Esophagus muscularis mucosa (tissue), 4 donors: ENCODE results near the gene PAEP. TPM values are rescaled to one million over a fixed set of nuclear protein-coding genes. Genes with fewer than 3 reads are reported as not detected.

ENCODE experiments used
- DNase-seq: peaks from one replicate; pipeline ENCODE4 v3.0.0-alpha.2; 2017; ENCODE audit errors: extremely low spot score
- H3K27ac ChIP-seq, 4 donors: fragments of 200-600 bp; sonication (generic); replicated peaks in 1 of 4; 1 replicate in 3 of 4; 2 replicates in 1 of 4; pipeline ENCODE4 v1.5.1; 2016 to 2019; ENCODE audit warnings: mild to moderate bottlenecking in 1 of 4
- H3K27me3 ChIP-seq, 4 donors: fragments of 200-600 bp; sonication (generic); one replicate each; pipeline versions ENCODE4 v1.5.1 to v1.6.0; 2016 to 2019
- H3K36me3 ChIP-seq, 4 donors: fragments of 200-600 bp; sonication (generic); one replicate each; pipeline ENCODE4 v1.5.1; 2016 to 2019
- H3K4me1 ChIP-seq, 4 donors: fragments of 200-600 bp; sonication (generic); one replicate each; pipeline ENCODE4 v1.5.1; 2016 to 2019
- H3K4me3 ChIP-seq, 4 donors: fragments of 200-600 bp; sonication (generic); 1 replicate in 2 of 4; 2 replicates in 2 of 4; pipeline ENCODE4 v1.5.1; 2016 to 2019; ENCODE audit warnings: mild to moderate bottlenecking in 4 of 4, moderate library complexity in 1 of 4
- H3K9me3 ChIP-seq, 4 donors: fragments of 200-600 bp; sonication (generic); 1 replicate in 3 of 4; 2 replicates in 1 of 4; pipeline ENCODE4 v1.5.1; 2016 to 2019
- EP300 ChIP-seq: sonication (generic); formaldehyde crosslinking; IDR thresholded peaks from one replicate; pipeline ENCODE4 v1.6.1; 2017; ENCODE audit warnings: antibody characterized with exemption
- POLR2A ChIP-seq: fragments of 450-650 bp; IDR thresholded peaks from one replicate; pipeline ENCODE4 v1.6.1; 2017; ENCODE audit warnings: antibody characterized with exemption, moderate library complexity, mild to moderate bottlenecking, low read depth
- POLR2AphosphoS5 ChIP-seq, 2 donors: sonication (generic); formaldehyde crosslinking; IDR thresholded peaks; one replicate each; pipeline ENCODE4 v1.6.1; 2017; ENCODE audit warnings: antibody characterized with exemption in 2 of 2
- WGBS: methylation state at CpG from one replicate; pipeline ENCODE4 v1.1.5; 2018; 5-methylcytosine and 5-hydroxymethylcytosine counted together
- intact Hi-C: fragments of 100-400 bp; cut with DNase I; formaldehyde crosslinking; loops from one replicate; pipeline ENCODE4 v1.15.1; 2023
- total RNA-seq, 4 donors: library from RNA; depleted of rRNA; stranded (reverse); fragments of >200 nt; gene quantifications; one replicate each; pipeline versions ENCODE4 v1.1.0 to v1.2.1, GENCODE V29; 2016
- TF ChIP-seq, protein P1 (sequence below), 3 experiments: fragments of 200-600 bp in 2 of 3; fragments of 450-650 bp in 1 of 3; sonication (generic) in 2 of 3; IDR thresholded peaks; one replicate each; pipeline ENCODE4 v1.5.1; 2017 to 2019; ENCODE audit warnings: antibody characterized with exemption in 3 of 3, mild to moderate bottlenecking in 2 of 3, moderate library complexity in 1 of 3

The PAEP gene
- total RNA-seq, 4 donors from 2014 or later, result not detected

DNA sequence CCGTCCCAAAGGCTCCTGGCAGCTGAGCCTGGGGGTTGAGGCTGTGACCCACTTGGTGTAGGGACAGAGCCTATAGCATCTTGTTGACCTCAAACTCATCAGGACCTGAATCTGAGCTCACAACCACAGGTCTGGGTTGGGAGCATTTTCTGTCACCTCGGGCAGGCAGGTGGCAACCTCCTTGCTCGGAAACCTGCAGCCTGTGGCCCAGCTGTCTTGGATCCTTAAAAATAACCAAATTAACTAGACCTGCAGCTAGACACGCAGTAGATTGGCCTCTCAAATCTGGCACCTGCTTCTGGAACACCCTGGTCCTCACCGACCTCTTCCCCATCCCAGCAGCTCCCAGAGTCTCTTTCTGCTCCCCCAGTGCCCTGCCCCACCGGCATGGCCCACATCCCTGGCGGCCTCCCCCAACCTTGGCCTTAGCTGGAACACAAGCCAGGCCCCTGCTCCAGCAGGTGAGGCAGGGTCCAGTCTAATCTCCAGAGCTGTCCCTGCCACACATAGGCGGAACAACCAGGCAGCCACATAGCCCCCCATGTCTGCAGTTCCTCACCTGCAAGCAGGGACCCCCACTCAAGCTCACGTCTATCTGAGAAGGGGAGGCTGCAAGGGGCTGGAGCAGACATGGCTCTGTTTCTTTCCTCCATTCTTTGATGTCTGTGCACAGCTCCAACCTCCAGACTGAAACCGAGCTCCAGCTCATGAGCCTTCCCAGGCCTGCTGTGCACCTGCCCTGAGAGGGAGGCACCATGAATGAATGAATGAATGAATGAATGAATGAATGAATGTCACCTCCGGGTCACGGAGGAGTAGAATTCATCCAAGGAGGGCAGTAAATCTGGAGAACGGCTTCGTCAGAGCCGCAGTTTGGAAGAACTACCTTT, 28.3 kb downstream of the PAEP start:
- TF ChIP-seq, protein P1, sequence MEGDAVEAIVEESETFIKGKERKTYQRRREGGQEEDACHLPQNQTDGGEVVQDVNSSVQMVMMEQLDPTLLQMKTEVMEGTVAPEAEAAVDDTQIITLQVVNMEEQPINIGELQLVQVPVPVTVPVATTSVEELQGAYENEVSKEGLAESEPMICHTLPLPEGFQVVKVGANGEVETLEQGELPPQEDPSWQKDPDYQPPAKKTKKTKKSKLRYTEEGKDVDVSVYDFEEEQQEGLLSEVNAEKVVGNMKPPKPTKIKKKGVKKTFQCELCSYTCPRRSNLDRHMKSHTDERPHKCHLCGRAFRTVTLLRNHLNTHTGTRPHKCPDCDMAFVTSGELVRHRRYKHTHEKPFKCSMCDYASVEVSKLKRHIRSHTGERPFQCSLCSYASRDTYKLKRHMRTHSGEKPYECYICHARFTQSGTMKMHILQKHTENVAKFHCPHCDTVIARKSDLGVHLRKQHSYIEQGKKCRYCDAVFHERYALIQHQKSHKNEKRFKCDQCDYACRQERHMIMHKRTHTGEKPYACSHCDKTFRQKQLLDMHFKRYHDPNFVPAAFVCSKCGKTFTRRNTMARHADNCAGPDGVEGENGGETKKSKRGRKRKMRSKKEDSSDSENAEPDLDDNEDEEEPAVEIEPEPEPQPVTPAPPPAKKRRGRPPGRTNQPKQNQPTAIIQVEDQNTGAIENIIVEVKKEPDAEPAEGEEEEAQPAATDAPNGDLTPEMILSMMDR (IDR thresholded peaks at IDR 0.05), result no peak
- TF ChIP-seq POLR2A, result no peak
- TF ChIP-seq EP300, result no peak
- no peak for TF ChIP-seq POLR2AphosphoS5 (IDR thresholded peaks at IDR 0.05)
- intact Hi-C loops, result no loop called here
- no peak for DNase-seq
- H3K27ac ChIP-seq, result no peak overlapping the region
- WGBS, result 75% methylated on average over 14 of the region's 15 CpGs
- no peak overlapping the region for H3K4me3 ChIP-seq
- peaks cover 0 to 10% (median 7%) of the 10 kb centered on the region in 4 donors for H3K9me3 ChIP-seq
- peaks cover 0 to 63% (median 3%) of the 10 kb centered on the region in 4 donors for H3K27me3 ChIP-seq
- H3K4me1 ChIP-seq, result no peaks in the 10 kb centered on the region
- no peaks in the 10 kb centered on the region for H3K36me3 ChIP-seq

DNA sequence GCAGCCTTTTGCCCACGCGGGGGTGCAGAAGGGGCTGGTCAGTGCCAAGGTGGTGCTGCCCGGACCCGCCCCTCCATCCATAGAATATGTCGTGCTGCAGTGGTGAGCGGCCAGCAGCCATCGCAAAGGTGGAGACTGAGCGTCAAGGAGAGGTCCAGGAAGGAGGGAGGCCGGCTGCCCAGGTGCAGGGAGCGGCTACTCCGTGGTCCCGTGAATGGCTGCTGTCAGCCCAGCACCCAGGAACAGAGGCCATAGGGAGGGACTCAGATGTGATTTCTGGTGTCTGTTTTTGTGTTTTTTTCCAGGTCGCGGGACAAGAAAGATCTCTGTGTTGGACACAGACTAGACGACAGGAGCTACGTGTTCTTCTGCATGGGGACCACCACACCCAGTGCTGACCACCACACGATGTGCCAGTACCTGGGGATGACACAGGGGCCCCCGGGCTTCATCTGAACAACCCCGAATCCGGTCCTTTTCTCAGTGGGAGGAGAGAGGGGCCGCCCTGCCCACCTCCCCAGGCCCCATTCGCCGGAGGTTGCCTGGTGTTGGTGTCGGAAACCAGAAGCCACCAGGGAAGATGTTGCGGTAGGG, 29.0 kb downstream of the PAEP start:
- H3K9me3 ChIP-seq, result peaks cover 0 to 14% (median 12%) of the 10 kb centered on the region in 4 donors
- no peak overlapping the region for H3K27ac ChIP-seq
- no peaks in the 10 kb centered on the region for H3K36me3 ChIP-seq
- DNase-seq, result no peak
- peaks cover 0 to 55% (median 3%) of the 10 kb centered on the region in 4 donors for H3K27me3 ChIP-seq
- 88% methylated on average over 13 of the region's 25 CpGs for WGBS
- no peak overlapping the region for H3K4me3 ChIP-seq
- intact Hi-C loops, result no loop called here
- no peaks in the 10 kb centered on the region for H3K4me1 ChIP-seq
- no peak for TF ChIP-seq POLR2AphosphoS5 (IDR thresholded peaks at IDR 0.05)
- TF ChIP-seq, protein P1 (IDR thresholded peaks at IDR 0.05), result no peak
- TF ChIP-seq EP300, result no peak
- no peak for TF ChIP-seq POLR2A

DNA sequence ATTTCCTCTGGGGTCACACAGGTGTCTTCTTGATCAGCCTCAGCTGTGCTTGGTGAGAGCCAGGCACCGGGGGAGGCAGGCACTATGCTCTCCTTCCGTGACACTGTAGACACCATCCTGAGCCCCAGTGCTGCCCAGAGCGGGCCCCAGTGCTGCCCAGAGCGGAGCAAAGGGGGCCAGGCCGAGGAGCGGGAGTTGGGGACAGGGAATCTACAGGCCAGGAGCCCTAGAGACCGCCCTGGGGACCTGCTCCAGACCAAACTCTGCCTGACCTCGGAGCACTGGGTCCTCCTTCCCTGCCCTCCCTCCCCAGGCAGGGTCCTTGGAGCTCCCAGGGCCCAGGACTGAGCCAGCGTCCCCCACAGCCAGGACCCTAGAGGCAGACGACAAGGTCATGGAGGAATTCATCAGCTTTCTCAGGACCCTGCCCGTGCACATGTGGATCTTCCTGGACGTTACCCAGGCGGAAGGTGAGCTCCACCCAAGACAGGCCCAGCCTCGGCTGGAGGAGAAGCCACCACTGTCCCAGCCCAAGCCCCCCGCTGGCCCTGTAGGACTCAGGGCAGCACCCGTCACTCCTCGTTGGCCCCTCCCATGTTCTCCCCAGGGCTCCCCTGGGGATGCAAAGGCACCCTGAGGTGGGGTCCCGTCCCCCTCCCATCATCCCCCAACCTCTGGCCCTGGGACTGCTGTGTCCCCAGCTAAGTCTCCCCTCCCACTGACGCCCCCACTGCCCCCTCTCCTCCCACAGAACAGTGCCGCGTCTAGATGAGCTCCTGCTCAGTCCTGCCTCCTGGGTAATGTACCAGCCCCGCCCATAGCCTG, 30.2 kb downstream of the PAEP start:
- H3K36me3 ChIP-seq, result no peaks in the 10 kb centered on the region
- H3K4me3 ChIP-seq, result no peak overlapping the region
- H3K9me3 ChIP-seq, result peaks cover 0 to 20% (median 12%) of the 10 kb centered on the region in 4 donors
- H3K27me3 ChIP-seq, result peaks cover 0 to 54% (median 3%) of the 10 kb centered on the region in 4 donors
- TF ChIP-seq POLR2A, result no peak
- no peak for TF ChIP-seq POLR2AphosphoS5 (IDR thresholded peaks at IDR 0.05)
- H3K27ac ChIP-seq, result no peak overlapping the region
- H3K4me1 ChIP-seq, result no peaks in the 10 kb centered on the region
- no peak for DNase-seq
- 73% methylated on average over 20 of the region's 22 CpGs for whole genome bisulfite sequencing
- intact Hi-C loops, result no loop called here

DNA sequence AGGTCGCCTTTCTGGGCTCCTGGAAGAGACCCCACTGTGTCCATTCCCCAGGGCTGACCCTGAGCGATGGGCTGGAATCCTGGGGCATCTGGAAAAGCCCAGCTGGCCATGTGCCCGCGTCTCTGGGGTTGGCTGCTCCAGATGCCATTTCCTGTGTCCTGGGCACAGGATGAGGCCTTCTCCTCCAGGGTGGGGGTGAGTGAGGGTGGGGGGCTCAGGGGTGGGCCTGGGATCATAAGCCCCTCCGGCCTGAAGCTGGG, 30.7 kb downstream of the PAEP start:
- WGBS, result 33% methylated on average over 2 of the region's 5 CpGs
- H3K36me3 ChIP-seq, result no peaks in the 10 kb centered on the region
- no peak for DNase-seq
- H3K9me3 ChIP-seq, result peaks cover 0 to 20% (median 12%) of the 10 kb centered on the region in 4 donors
- H3K4me1 ChIP-seq, result no peaks in the 10 kb centered on the region
- TF ChIP-seq POLR2AphosphoS5 (IDR thresholded peaks at IDR 0.05) (no peak), EP300 (no peak), POLR2A (no peak)
- TF ChIP-seq, protein P1 (IDR thresholded peaks at IDR 0.05), result no peak
- intact Hi-C loops, result no loop called here
- no peak overlapping the region for H3K4me3 ChIP-seq
- H3K27ac ChIP-seq, result no peak overlapping the region
- peaks cover 0 to 59% (median 3%) of the 10 kb centered on the region in 4 donors for H3K27me3 ChIP-seq

DNA sequence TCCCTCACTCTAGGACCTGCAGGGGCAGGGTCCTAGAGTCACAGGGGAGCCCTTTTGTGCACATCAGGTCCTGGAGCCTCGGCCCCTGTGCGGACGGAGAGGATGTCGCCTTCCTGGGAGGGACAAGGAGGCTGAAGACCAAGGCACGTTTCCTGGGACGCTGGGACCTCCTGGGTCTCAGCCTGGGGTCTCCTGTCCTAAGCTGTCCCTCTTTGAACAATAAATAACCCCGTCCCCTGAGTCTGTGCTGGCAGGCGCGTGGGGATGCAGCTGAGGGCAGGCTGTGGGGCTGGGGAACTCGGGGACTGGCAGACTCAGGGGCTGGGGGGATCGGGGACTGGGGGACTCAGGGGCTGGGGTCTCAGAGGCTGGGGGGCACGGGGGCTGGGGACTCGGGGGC, 31.1 kb downstream of the PAEP start:
- intact Hi-C loops, result no loop called here
- no peak for DNase-seq
- H3K9me3 ChIP-seq, result peaks cover 0 to 20% (median 12%) of the 10 kb centered on the region in 4 donors
- no peak overlapping the region for H3K4me3 ChIP-seq
- H3K27me3 ChIP-seq, result peaks cover 0 to 63% (median 3%) of the 10 kb centered on the region in 4 donors
- H3K36me3 ChIP-seq, result no peaks in the 10 kb centered on the region
- TF ChIP-seq POLR2AphosphoS5 (IDR thresholded peaks at IDR 0.05) (no peak), POLR2A (no peak), EP300 (no peak)
- TF ChIP-seq, protein P1 (IDR thresholded peaks at IDR 0.05), result no peak
- 67% methylated on average over 8 of the region's 13 CpGs for WGBS
- H3K27ac ChIP-seq, result no peak overlapping the region
- no peaks in the 10 kb centered on the region for H3K4me1 ChIP-seq
